ENCODE measurements around the gene NADSYN1.

Gene NADSYN1

DNA sequence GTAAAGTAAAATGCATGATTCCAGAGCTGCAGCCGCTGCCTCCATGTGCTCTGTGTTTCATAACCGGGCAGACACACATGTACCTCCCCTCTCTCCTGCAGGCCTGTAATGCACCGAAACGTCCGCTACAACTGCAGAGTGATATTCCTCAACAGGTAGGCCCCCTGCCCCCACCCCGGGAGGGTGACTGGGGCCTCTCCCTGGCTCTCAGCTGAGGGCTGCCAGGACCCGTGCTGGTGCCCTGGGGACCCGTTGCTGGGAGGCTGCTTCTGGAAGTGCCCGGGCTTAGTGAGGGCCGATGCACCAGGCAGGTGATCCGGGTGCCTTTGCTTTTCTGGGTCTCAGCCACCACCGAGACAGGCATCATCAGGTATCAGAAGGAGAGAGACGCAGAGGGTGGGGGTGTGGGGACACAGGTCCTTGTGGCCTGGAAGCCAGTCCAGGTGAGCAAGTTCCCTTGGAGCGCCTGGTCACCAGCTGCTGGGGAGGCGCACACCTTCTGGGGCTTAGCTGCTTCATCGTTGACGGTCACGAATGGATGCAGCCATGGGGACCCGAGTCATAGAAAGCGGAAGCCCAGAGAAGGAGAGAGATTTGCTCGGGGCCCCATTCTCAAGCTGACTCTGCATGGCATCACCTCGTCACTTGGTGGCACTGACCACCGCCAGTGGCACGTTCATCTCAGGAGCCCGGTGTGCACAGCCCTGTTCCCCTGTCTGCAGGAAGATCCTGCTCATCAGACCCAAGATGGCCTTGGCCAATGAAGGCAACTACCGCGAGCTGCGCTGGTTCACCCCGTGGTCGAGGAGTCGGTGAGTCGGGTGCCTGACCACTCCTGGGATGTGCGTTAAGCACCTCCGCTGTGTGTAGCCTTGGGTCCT is 10.6 kb downstream of the NADSYN1 start:
- Histone ChIP-seq H3K4me1 (ENCODE audit: low read length) (no peaks in the 10 kb centered on the region), H3K27me3 (ENCODE audit: low read depth, low read length) (no peaks in the 10 kb centered on the region), H3K36me3 (replicated peaks; ENCODE audit: low read depth, low read length) (peaks cover 43% of the 10 kb centered on the region), H3K4me2 (ENCODE audit: low read length) (no peak overlapping the region), H4K20me1 (ENCODE audit: insufficient read depth, low read length) (no peaks in the 10 kb centered on the region), H2AFZ (ENCODE audit: low read depth, low read length) (no peak overlapping the region), H3K4me3 (ENCODE audit: low read length) (no peak overlapping the region), H3K9me3 (ENCODE audit: insufficient read depth, low read length) (no peaks in the 10 kb centered on the region), H3K79me2 (ENCODE audit: low read length) (no peaks in the 10 kb centered on the region), H3K27ac (ENCODE audit: low read length) (no peak overlapping the region), H3K9ac (ENCODE audit: low read length) (no peak overlapping the region)
- TF ChIP-seq, protein P1, sequence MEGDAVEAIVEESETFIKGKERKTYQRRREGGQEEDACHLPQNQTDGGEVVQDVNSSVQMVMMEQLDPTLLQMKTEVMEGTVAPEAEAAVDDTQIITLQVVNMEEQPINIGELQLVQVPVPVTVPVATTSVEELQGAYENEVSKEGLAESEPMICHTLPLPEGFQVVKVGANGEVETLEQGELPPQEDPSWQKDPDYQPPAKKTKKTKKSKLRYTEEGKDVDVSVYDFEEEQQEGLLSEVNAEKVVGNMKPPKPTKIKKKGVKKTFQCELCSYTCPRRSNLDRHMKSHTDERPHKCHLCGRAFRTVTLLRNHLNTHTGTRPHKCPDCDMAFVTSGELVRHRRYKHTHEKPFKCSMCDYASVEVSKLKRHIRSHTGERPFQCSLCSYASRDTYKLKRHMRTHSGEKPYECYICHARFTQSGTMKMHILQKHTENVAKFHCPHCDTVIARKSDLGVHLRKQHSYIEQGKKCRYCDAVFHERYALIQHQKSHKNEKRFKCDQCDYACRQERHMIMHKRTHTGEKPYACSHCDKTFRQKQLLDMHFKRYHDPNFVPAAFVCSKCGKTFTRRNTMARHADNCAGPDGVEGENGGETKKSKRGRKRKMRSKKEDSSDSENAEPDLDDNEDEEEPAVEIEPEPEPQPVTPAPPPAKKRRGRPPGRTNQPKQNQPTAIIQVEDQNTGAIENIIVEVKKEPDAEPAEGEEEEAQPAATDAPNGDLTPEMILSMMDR (IDR thresholded peaks at IDR 0.05; ENCODE audit: low read depth, low read length), result no peak
- no peak for TF ChIP-seq EZH2phosphoT487 (IDR thresholded peaks at IDR 0.05; ENCODE audit: low read depth)

DNA sequence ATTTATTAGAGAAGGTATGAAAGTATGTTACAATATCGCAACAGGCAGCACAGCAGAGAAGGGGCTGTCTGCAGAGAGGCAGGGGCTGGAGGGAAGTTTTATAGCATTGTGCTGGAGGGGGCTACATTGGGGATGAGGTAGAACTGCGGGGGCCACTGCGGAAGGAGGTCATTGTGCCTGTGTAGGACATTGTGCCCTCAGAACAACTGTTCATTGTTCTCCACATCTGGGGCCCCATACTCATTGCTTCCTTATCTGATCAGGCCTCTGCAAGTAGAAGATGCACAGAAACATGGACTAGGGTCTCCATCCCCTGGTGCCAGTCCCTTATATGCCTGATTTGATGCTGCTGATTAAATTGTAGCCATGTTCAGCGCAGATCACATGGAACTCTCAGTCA is 12.1 kb downstream of the NADSYN1 start:
- no peak overlapping the region for H3K4me2 ChIP-seq (ENCODE audit: low read length)
- peaks cover 30% of the 10 kb centered on the region for H3K36me3 ChIP-seq (replicated peaks; ENCODE audit: low read depth, low read length)
- no peaks in the 10 kb centered on the region for H3K4me1 ChIP-seq (ENCODE audit: low read length)
- no peak overlapping the region for H3K27ac ChIP-seq (ENCODE audit: low read length)
- TF ChIP-seq, protein P1 (IDR thresholded peaks at IDR 0.05; ENCODE audit: low read depth, low read length), result no peak
- no peak for TF ChIP-seq EZH2phosphoT487 (IDR thresholded peaks at IDR 0.05; ENCODE audit: low read depth)
- H3K9me3 ChIP-seq (ENCODE audit: insufficient read depth, low read length), result no peaks in the 10 kb centered on the region
- no peak overlapping the region for H3K4me3 ChIP-seq (ENCODE audit: low read length)
- no peak overlapping the region for H3K9ac ChIP-seq (ENCODE audit: low read length)
- no peak overlapping the region for H2AFZ ChIP-seq (ENCODE audit: low read depth, low read length)
- no peaks in the 10 kb centered on the region for H3K27me3 ChIP-seq (ENCODE audit: low read depth, low read length)
- no peaks in the 10 kb centered on the region for H3K79me2 ChIP-seq (ENCODE audit: low read length)
- no peaks in the 10 kb centered on the region for H4K20me1 ChIP-seq (ENCODE audit: insufficient read depth, low read length)

DNA sequence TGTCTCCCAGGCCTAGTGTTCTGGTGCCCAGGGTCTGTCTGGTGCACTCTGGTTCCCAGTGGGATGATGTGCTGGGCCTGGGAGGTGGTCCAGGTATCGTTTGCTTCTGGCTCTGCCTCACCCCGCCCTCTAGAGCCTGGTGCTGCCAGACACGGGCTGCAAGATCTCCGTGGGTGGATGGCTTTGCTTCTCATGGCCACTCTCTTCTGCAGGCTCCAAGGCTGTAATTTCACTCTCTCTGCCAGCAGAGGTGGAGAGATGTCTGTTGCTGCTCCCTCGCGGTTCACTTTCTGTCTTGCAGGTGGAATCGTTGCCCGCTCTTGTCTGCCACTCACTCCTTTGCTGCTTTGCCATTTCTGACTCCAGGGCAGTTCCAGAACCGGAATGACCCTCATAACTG is 13.4 kb downstream of the NADSYN1 start:
- H3K27ac ChIP-seq (ENCODE audit: low read length), result no peak overlapping the region
- H3K4me2 ChIP-seq (ENCODE audit: low read length), result no peak overlapping the region
- no peak overlapping the region for H3K4me3 ChIP-seq (ENCODE audit: low read length)
- H3K27me3 ChIP-seq (ENCODE audit: low read depth, low read length), result no peaks in the 10 kb centered on the region
- TF ChIP-seq, protein P1 (IDR thresholded peaks at IDR 0.05; ENCODE audit: low read depth, low read length), result no peak
- no peak for TF ChIP-seq EZH2phosphoT487 (IDR thresholded peaks at IDR 0.05; ENCODE audit: low read depth)
- no peaks in the 10 kb centered on the region for H3K9me3 ChIP-seq (ENCODE audit: insufficient read depth, low read length)
- H3K36me3 ChIP-seq (replicated peaks; ENCODE audit: low read depth, low read length), result peaks cover 20% of the 10 kb centered on the region
- no peaks in the 10 kb centered on the region for H3K79me2 ChIP-seq (ENCODE audit: low read length)
- H2AFZ ChIP-seq (ENCODE audit: low read depth, low read length), result no peak overlapping the region
- no peaks in the 10 kb centered on the region for H3K4me1 ChIP-seq (ENCODE audit: low read length)
- no peak overlapping the region for H3K9ac ChIP-seq (ENCODE audit: low read length)
- 0 out of 2 replicates have a peak, but pooled peaks cover 3% of the 10 kb centered on the region for H4K20me1 ChIP-seq (ENCODE audit: insufficient read depth, low read length)

DNA sequence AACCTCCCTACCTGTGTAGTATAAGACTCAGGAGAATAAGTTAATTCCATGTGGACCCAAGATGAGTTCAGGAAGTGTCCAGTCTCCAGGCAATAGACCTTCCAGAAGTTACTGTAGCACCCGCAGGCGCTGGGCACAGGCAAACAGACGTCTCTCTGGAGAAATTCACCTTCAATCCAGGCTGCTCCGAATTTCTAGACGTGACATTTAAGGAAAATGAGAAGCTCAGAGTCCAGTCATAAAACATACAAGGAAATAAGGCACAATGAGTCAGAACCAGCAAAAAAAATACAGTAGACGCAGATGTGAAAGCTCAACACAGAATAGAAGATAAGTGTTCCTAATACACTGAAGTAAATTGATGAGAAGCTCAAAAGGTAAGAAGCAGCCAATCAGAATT is 14.2 kb downstream of the NADSYN1 start:
- H3K4me3 ChIP-seq (ENCODE audit: low read length), result no peak overlapping the region
- no peak overlapping the region for H3K4me2 ChIP-seq (ENCODE audit: low read length)
- no peaks in the 10 kb centered on the region for H3K4me1 ChIP-seq (ENCODE audit: low read length)
- no peaks in the 10 kb centered on the region for H3K79me2 ChIP-seq (ENCODE audit: low read length)
- TF ChIP-seq, protein P1 (IDR thresholded peaks at IDR 0.05; ENCODE audit: low read depth, low read length), result no peak
- no peak for TF ChIP-seq EZH2phosphoT487 (IDR thresholded peaks at IDR 0.05; ENCODE audit: low read depth)
- H3K27ac ChIP-seq (ENCODE audit: low read length), result no peak overlapping the region
- H2AFZ ChIP-seq (ENCODE audit: low read depth, low read length), result no peak overlapping the region
- no peaks in the 10 kb centered on the region for H3K27me3 ChIP-seq (ENCODE audit: low read depth, low read length)
- peaks cover 20% of the 10 kb centered on the region for H3K36me3 ChIP-seq (replicated peaks; ENCODE audit: low read depth, low read length)
- H3K9me3 ChIP-seq (ENCODE audit: insufficient read depth, low read length), result no peaks in the 10 kb centered on the region
- no peak overlapping the region for H3K9ac ChIP-seq (ENCODE audit: low read length)
- 0 out of 2 replicates have a peak, but pooled peaks cover 3% of the 10 kb centered on the region for H4K20me1 ChIP-seq (ENCODE audit: insufficient read depth, low read length)
